ENCODE measurements around the gene LMAN1. TPM values are rescaled to one million over a fixed set of nuclear protein-coding genes. Genes with fewer than 3 reads are reported as not detected.

The LMAN1 gene
- polyA plus RNA-seq, 2 donors = 12.0 to 18.3 TPM

GRCh38 chr18:59286341-59286740 lies 72.7 kb downstream of the LMAN1 start:
- WGBS, 2 donors = 63 to 65% methylated on average over 6 of the region's 6 CpGs
- H3K4me3 ChIP-seq (ENCODE audit: low read depth in 1 of 2, low read length in 2 of 2) = no peak overlapping the region
- H3K27me3 ChIP-seq (ENCODE audit: control insufficient read depth in 1 of 2, insufficient read depth in 2 of 2, low read length in 2 of 2) = no peaks in the 10 kb centered on the region
- no peak overlapping the region for H3K27ac ChIP-seq (ENCODE audit: low read depth in 2 of 2, low read length in 1 of 2)
- no peaks in the 10 kb centered on the region for H3K36me3 ChIP-seq (ENCODE audit: control insufficient read depth in 2 of 2, insufficient read depth in 2 of 2, low read length in 1 of 2)
- H3K4me1 ChIP-seq (ENCODE audit: control insufficient read depth in 2 of 2, insufficient read depth in 2 of 2, low read length in 1 of 2) = no peaks in the 10 kb centered on the region
- no peaks in the 10 kb centered on the region for H3K9me3 ChIP-seq (ENCODE audit: control insufficient read depth in 2 of 2, insufficient read depth in 1 of 2, low read depth in 1 of 2, low read length in 1 of 2)

- no peaks in the 10 kb centered on the region for H3K36me3 ChIP-seq (ENCODE audit: control insufficient read depth in 2 of 2, insufficient read depth in 2 of 2, low read length in 1 of 2)
- H3K27ac ChIP-seq (ENCODE audit: low read depth in 2 of 2, low read length in 1 of 2) = no peak overlapping the region
- H3K9me3 ChIP-seq (ENCODE audit: control insufficient read depth in 2 of 2, insufficient read depth in 1 of 2, low read depth in 1 of 2, low read length in 1 of 2) = peaks cover 0 to 2% of the 10 kb centered on the region in 2 donors
- no peak overlapping the region for H3K4me3 ChIP-seq (ENCODE audit: low read depth in 1 of 2, low read length in 2 of 2)
- 85 to 86% methylated on average over 11 of the region's 11 CpGs for WGBS, 2 donors
- no peaks in the 10 kb centered on the region for H3K27me3 ChIP-seq (ENCODE audit: control insufficient read depth in 1 of 2, insufficient read depth in 2 of 2, low read length in 2 of 2)
- no peaks in the 10 kb centered on the region for H3K4me1 ChIP-seq (ENCODE audit: control insufficient read depth in 2 of 2, insufficient read depth in 2 of 2, low read length in 1 of 2)
Observed at GRCh38 chr18:59282341-59282740, 76.7 kb downstream of the LMAN1 start.

- Histone ChIP-seq H3K4me1 (ENCODE audit: control insufficient read depth in 2 of 2, insufficient read depth in 2 of 2, low read length in 1 of 2) (no peaks in the 10 kb centered on the region), H3K9me3 (ENCODE audit: control insufficient read depth in 2 of 2, insufficient read depth in 1 of 2, low read depth in 1 of 2, low read length in 1 of 2) (peaks cover 0 to 4% of the 10 kb centered on the region in 2 donors), H3K27ac (ENCODE audit: low read depth in 2 of 2, low read length in 1 of 2) (no peak overlapping the region), H3K4me3 (ENCODE audit: low read depth in 1 of 2, low read length in 2 of 2) (no peak overlapping the region), H3K27me3 (ENCODE audit: control insufficient read depth in 1 of 2, insufficient read depth in 2 of 2, low read length in 2 of 2) (peaks cover 0 to 11% of the 10 kb centered on the region in 2 donors), H3K36me3 (ENCODE audit: control insufficient read depth in 2 of 2, insufficient read depth in 2 of 2, low read length in 1 of 2) (no peaks in the 10 kb centered on the region)
- WGBS, 2 donors = 47 to 61% methylated on average over 1 of the region's 1 CpG
Observed at GRCh38 chr18:59279722-59280121, 79.3 kb downstream of the LMAN1 start.

GRCh38 chr18:59279193-59279592 lies 79.9 kb downstream of the LMAN1 start:
- Histone ChIP-seq H3K27ac (ENCODE audit: low read depth in 2 of 2, low read length in 1 of 2) (no peak overlapping the region), H3K4me1 (ENCODE audit: control insufficient read depth in 2 of 2, insufficient read depth in 2 of 2, low read length in 1 of 2) (no peaks in the 10 kb centered on the region), H3K27me3 (ENCODE audit: control insufficient read depth in 1 of 2, insufficient read depth in 2 of 2, low read length in 2 of 2) (peaks cover 0 to 15% of the 10 kb centered on the region in 2 donors), H3K4me3 (ENCODE audit: low read depth in 1 of 2, low read length in 2 of 2) (no peak overlapping the region), H3K9me3 (ENCODE audit: control insufficient read depth in 2 of 2, insufficient read depth in 1 of 2, low read depth in 1 of 2, low read length in 1 of 2) (peaks cover 0 to 4% of the 10 kb centered on the region in 2 donors), H3K36me3 (ENCODE audit: control insufficient read depth in 2 of 2, insufficient read depth in 2 of 2, low read length in 1 of 2) (no peaks in the 10 kb centered on the region)
- WGBS, 2 donors = 47 to 81% methylated on average over 3 of the region's 3 CpGs

GRCh38 chr18:59278793-59279192 lies 80.3 kb downstream of the LMAN1 start:
- Histone ChIP-seq H3K4me3 (ENCODE audit: low read depth in 1 of 2, low read length in 2 of 2) (no peak overlapping the region), H3K4me1 (ENCODE audit: control insufficient read depth in 2 of 2, insufficient read depth in 2 of 2, low read length in 1 of 2) (peaks cover 2 to 3% of the 10 kb centered on the region in 2 donors), H3K27ac (ENCODE audit: low read depth in 2 of 2, low read length in 1 of 2) (no peak overlapping the region), H3K9me3 (ENCODE audit: control insufficient read depth in 2 of 2, insufficient read depth in 1 of 2, low read depth in 1 of 2, low read length in 1 of 2) (peaks cover 0 to 4% of the 10 kb centered on the region in 2 donors), H3K36me3 (ENCODE audit: control insufficient read depth in 2 of 2, insufficient read depth in 2 of 2, low read length in 1 of 2) (no peaks in the 10 kb centered on the region), H3K27me3 (ENCODE audit: control insufficient read depth in 1 of 2, insufficient read depth in 2 of 2, low read length in 2 of 2) (peaks cover 0 to 18% of the 10 kb centered on the region in 2 donors)
- 66 to 76% methylated on average over 5 of the region's 5 CpGs for WGBS, 2 donors

Other genes starting within 250 kb of the LMAN1 start
- gene SEC11C, start 219.4 kb downstream of the LMAN1 start, polyA plus RNA-seq = 10 to 100 TPM; 24.0 to 48.4 TPM
- gene GRP, start 139.1 kb downstream of the LMAN1 start, polyA plus RNA-seq = not detected
- under 1 TPM; 0.01 to 0.14 TPM for gene RAX, start 85.8 kb downstream of the LMAN1 start, polyA plus RNA-seq
- not detected for gene CPLX4, start 40.6 kb downstream of the LMAN1 start, polyA plus RNA-seq